ENCODE data around the gene TCHP.

Gene TCHP

GRCh38 chr12:109938947-109939346, 38.9 kb downstream of the TCHP start:
- DNase-seq: no peak

GRCh38 chr12:109939504-109939903, 39.4 kb downstream of the TCHP start:
- DNase-seq: no peak

GRCh38 chr12:109940339-109940923, 40.4 kb downstream of the TCHP start:
- no peak for DNase-seq

GRCh38 chr12:109943811-109944210, 43.7 kb downstream of the TCHP start:
- DNase-seq: no peak

- DNase-seq: no peak
Measured at GRCh38 chr12:109944561-109945359, 44.7 kb downstream of the TCHP start.

- DNase-seq: no peak
Measured at GRCh38 chr12:109946505-109946904, 46.4 kb downstream of the TCHP start.

GRCh38 chr12:109946913-109947312, 46.8 kb downstream of the TCHP start:
- no peak for DNase-seq

- peak in 1 of 2 donors; percentile 28 for DNase-seq
Measured at GRCh38 chr12:109947521-109947920, 47.4 kb downstream of the TCHP start.

- DNase-seq: no peak
Measured at GRCh38 chr12:109948368-109948767, 48.3 kb downstream of the TCHP start.

- no peak for DNase-seq
Measured at GRCh38 chr12:109949089-109949488, 49.0 kb downstream of the TCHP start.

- no peak for DNase-seq
Measured at GRCh38 chr12:109950625-109951024, 50.6 kb downstream of the TCHP start.

GRCh38 chr12:109951136-109951535, 51.1 kb downstream of the TCHP start:
- DNase-seq: no peak

GRCh38 chr12:109951751-109952150, 51.7 kb downstream of the TCHP start:
- DNase-seq: no peak

GRCh38 chr12:109952160-109952858, 52.2 kb downstream of the TCHP start:
- peak in 1 of 2 donors; percentile 6 for DNase-seq

GRCh38 chr12:109952873-109953272, 52.8 kb downstream of the TCHP start:
- DNase-seq: no peak

- DNase-seq: no peak
Measured at GRCh38 chr12:109953656-109954055, 53.6 kb downstream of the TCHP start.

GRCh38 chr12:109958374-109958773, 58.3 kb downstream of the TCHP start:
- no peak for DNase-seq

GRCh38 chr12:109959411-109960093, 59.5 kb downstream of the TCHP start:
- DNase-seq: no peak

GRCh38 chr12:109961201-109961600, 61.1 kb downstream of the TCHP start:
- DNase-seq: no peak

- DNase-seq: no peak
Measured at GRCh38 chr12:109961612-109962011, 61.5 kb downstream of the TCHP start.

- no peak for DNase-seq
Measured at GRCh38 chr12:109962398-109962797, 62.3 kb downstream of the TCHP start.

GRCh38 chr12:109963330-109963729, 63.3 kb downstream of the TCHP start:
- DNase-seq: no peak

GRCh38 chr12:109963743-109964429, 63.8 kb downstream of the TCHP start:
- DNase-seq: no peak
